ENCODE results near the gene TTC21A.
A peak's percentile ranks its signal among the peaks of the same experiment; 100 is the strongest.

Gene TTC21A

GRCh38 chr3:39124876-39125840, 17.7 kb downstream of the TTC21A start:
- peak; percentile 75 for TF ChIP-seq RAD21 (IDR thresholded peaks at IDR 0.05; ENCODE audit: low read depth)
- no peak for TF ChIP-seq EGR1 (IDR thresholded peaks at IDR 0.05)

GRCh38 chr3:39125841-39126500, 18.5 kb downstream of the TTC21A start:
- no peak for TF ChIP-seq YY1 (IDR thresholded peaks at IDR 0.05; ENCODE audit: low read depth)
- TF ChIP-seq EGR1 (IDR thresholded peaks at IDR 0.05): no peak
- no peak for TF ChIP-seq USF1 (IDR thresholded peaks at IDR 0.05)
- TF ChIP-seq NFIC (IDR thresholded peaks at IDR 0.05): peak; percentile 61
- TF ChIP-seq MAX (IDR thresholded peaks at IDR 0.05): no peak
- TF ChIP-seq RAD21 (IDR thresholded peaks at IDR 0.05; ENCODE audit: low read depth): no peak
- TF ChIP-seq CEBPB (IDR thresholded peaks at IDR 0.05): no peak
- peak; percentile 55; the same call in 1 of the 2 replicates for TF ChIP-seq EP300 (IDR thresholded peaks at IDR 0.05; ENCODE audit: borderline replicate concordance)
- no peak for TF ChIP-seq CREB1 (IDR thresholded peaks at IDR 0.05; ENCODE audit: low read depth)
- TF ChIP-seq ZBTB7A (IDR thresholded peaks at IDR 0.05; ENCODE audit: low read depth): no peak
- TF ChIP-seq TEAD4 (IDR thresholded peaks at IDR 0.05): peak; percentile 84
- no peak for TF ChIP-seq TAF1 (IDR thresholded peaks at IDR 0.05; ENCODE audit: low read depth)
- TF ChIP-seq REST (IDR thresholded peaks at IDR 0.05; ENCODE audit: low read depth): no peak
- TF ChIP-seq FOXM1 (IDR thresholded peaks at IDR 0.05; ENCODE audit: borderline replicate concordance, low read depth): 0 out of 2 replicates have a peak, but pooled peaks have one; percentile 41
- 0 out of 2 replicates have a peak, but pooled peaks have one; percentile 40 for TF ChIP-seq TCF12 (IDR thresholded peaks at IDR 0.05; ENCODE audit: low read depth)

- TF ChIP-seq RAD21 (IDR thresholded peaks at IDR 0.05; ENCODE audit: low read depth) (peak; percentile 78), TCF12 (IDR thresholded peaks at IDR 0.05; ENCODE audit: low read depth) (no peak)
These were observed 19.1 kb downstream of the TTC21A start for GRCh38 chr3:39126532-39127071.

GRCh38 chr3:39127269-39127907, 19.9 kb downstream of the TTC21A start:
- TF ChIP-seq EGR1 (IDR thresholded peaks at IDR 0.05): no peak
- no peak for TF ChIP-seq TAF1 (IDR thresholded peaks at IDR 0.05; ENCODE audit: low read depth)

GRCh38 chr3:39127908-39128304, 20.4 kb downstream of the TTC21A start:
- TF ChIP-seq ZBTB7A (IDR thresholded peaks at IDR 0.05; ENCODE audit: low read depth) (no peak), CEBPB (IDR thresholded peaks at IDR 0.05) (no peak), EGR1 (IDR thresholded peaks at IDR 0.05) (no peak), FOXM1 (IDR thresholded peaks at IDR 0.05; ENCODE audit: borderline replicate concordance, low read depth) (no peak), TAF1 (IDR thresholded peaks at IDR 0.05; ENCODE audit: low read depth) (no peak), MAX (IDR thresholded peaks at IDR 0.05) (no peak)

GRCh38 chr3:39128951-39129350, 21.5 kb downstream of the TTC21A start:
- TF ChIP-seq TEAD4 (IDR thresholded peaks at IDR 0.05) (no peak), CEBPB (IDR thresholded peaks at IDR 0.05) (no peak), USF1 (IDR thresholded peaks at IDR 0.05) (no peak), CREB1 (IDR thresholded peaks at IDR 0.05; ENCODE audit: low read depth) (no peak), YY1 (IDR thresholded peaks at IDR 0.05; ENCODE audit: low read depth) (no peak), NFIC (IDR thresholded peaks at IDR 0.05) (no peak), MAX (IDR thresholded peaks at IDR 0.05) (no peak), TAF1 (IDR thresholded peaks at IDR 0.05; ENCODE audit: low read depth) (no peak), REST (IDR thresholded peaks at IDR 0.05; ENCODE audit: low read depth) (no peak), FOXM1 (IDR thresholded peaks at IDR 0.05; ENCODE audit: borderline replicate concordance, low read depth) (no peak), EGR1 (IDR thresholded peaks at IDR 0.05) (no peak), ZBTB7A (IDR thresholded peaks at IDR 0.05; ENCODE audit: low read depth) (no peak), TCF12 (IDR thresholded peaks at IDR 0.05; ENCODE audit: low read depth) (no peak), EP300 (IDR thresholded peaks at IDR 0.05; ENCODE audit: borderline replicate concordance) (no peak)
